NCI-H524 (cell line): Measurements from ENCODE around the gene LGALS9B.
"Not testable (repeated sequence)": the region's sequence is repeated elsewhere in the genome, so short reads cannot be mapped to it uniquely, and the experiment has no call there.

Source experiments
- DNase-seq, 2 experiments: peaks; one replicate each; lab custom pipeline; 2025; lab: John Stamatoyannopoulos, UW

The LGALS9B gene

DNA sequence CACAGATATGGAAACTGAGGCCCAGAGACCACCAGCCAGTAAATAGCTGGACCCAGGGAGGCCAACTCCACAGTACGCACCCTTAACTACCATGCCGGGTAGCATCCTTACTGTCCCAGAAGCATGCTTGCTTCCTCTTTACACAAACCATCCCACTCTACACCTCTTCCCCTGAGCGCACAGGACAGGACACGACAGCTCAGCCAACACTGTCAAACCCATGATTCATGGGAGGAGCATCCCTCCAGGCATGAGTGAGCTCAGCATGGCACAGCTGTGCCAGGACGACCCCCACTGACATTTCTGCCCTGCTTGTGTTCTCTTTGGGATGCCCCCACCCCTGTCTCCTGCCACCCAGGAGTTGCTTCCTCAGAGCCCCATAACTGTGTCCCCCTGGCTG is 340 bp downstream of the LGALS9B start:
- DNase-seq = not testable (repeated sequence)

DNA sequence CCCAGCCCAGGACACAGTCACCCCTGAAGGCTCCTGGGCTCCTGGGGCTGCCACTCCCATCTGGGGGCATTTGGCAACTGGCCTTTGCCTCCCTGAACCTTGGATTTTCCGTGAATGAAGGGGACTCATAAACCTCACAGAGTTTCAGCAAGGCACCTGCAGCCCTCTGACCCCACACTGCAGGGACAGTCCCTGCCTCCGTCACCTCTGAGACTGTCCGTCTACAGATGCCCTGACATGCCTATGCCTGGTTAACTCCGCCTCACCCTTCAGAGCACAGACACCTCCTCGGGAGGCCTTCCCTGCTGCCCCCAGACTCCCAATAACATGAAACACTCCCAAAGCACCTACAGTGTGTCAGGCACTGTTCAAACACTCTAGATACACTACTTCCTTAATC is 786 bp downstream of the LGALS9B start:
- not testable (repeated sequence) for DNase-seq

GRCh38 chr17:20465535-20465934 is 1.8 kb downstream of the LGALS9B start:
- DNase-seq = not testable (repeated sequence)

- DNase-seq = not testable (repeated sequence)
Measured at GRCh38 chr17:20464854-20465414, 2.4 kb downstream of the LGALS9B start.

DNA sequence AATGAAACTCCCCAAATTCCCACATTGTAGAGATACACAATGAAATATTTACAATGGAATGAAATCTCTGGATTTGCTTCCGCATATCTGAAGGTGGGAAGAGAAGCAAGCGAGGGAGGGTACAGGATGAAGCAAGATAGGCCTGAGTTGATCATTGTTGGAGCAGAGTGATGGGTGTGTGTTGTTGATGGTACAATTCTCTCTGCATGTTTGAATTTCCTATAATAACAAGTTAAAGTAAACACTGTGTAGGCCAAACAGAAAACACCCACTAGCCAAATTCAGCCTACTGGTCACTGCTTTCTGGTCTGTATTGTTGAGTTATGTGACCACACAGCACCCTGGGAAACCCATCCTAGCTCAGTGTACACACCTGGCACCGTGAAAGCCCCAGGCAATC is 5.2 kb downstream of the LGALS9B start:
- DNase-seq = not testable (repeated sequence)

DNA sequence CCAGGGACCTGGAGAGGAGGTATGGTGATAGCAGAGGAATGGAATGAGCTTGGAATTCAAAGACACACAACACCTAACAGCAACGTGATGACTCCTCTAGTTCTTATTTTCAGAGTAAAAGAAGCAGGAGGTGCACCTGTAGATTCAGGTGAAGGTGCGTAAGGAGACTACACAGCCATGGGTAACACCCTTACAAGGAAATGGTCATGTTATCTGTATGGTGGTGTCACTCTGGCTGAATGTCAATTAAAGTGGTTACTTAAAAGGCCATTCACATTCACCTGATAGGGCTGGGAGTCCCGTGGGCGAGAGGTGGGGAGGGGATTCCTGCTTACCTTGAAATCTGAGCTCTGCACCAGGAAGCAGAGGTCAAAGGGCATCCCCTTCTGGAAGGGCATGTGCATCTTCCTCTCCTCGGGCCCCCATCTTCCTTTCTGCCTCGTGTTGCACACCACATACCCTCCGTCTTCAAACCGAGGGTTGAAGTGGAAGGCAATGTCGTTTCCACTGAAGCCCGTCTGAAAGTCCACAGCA is 9.4 kb downstream of the LGALS9B start:
- DNase-seq = not testable (repeated sequence)

DNA sequence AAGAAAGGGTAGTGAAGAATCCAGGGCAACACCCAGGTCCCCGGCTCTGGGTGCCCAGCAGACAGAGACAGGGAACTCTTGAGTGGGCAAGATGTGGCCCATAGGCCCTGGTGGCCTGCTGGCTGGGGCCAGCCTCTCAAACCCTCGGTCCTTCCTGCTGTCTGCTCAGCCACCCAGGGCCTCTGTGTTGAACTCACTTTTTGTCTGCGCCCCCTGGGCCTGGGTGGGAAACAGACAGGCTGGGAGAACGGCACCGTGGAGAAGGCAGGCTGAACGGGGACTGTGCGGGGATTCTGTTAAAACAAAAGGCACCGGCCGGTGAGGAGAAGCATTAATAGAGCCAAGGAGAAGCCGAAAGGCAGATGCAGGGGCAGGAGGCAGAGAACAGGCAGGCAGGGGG is 12.2 kb downstream of the LGALS9B start:
- not testable (repeated sequence) for DNase-seq

GRCh38 chr17:20453820-20454434 is 13.4 kb downstream of the LGALS9B start:
- not testable (repeated sequence) for DNase-seq

DNA sequence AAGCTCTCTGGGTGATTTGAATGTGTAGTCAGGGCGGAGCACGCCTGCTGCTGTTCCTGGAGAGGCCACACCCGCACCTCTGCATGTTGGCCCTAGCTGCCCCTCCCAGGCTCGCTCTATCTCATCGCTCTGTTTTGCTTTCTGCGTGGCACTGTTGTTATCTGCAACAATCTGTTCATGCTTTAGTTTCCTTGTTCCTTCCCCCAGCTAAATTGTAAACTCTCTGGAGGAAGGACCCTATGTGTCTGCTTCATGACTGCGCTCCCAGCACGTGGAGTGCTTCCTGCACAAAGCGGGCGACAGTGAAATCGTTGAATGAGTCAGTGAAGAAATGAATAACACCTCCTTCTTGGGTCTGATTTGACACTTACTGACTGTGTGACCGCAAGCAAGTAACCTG is 16.5 kb downstream of the LGALS9B start:
- DNase-seq = not testable (repeated sequence)

GRCh38 chr17:20447534-20448321 is 19.6 kb downstream of the LGALS9B start:
- not testable (repeated sequence) for DNase-seq

GRCh38 chr17:20446895-20447294 is 20.4 kb downstream of the LGALS9B start:
- peak in 1 of 2 experiments; percentile 4 for DNase-seq

DNA sequence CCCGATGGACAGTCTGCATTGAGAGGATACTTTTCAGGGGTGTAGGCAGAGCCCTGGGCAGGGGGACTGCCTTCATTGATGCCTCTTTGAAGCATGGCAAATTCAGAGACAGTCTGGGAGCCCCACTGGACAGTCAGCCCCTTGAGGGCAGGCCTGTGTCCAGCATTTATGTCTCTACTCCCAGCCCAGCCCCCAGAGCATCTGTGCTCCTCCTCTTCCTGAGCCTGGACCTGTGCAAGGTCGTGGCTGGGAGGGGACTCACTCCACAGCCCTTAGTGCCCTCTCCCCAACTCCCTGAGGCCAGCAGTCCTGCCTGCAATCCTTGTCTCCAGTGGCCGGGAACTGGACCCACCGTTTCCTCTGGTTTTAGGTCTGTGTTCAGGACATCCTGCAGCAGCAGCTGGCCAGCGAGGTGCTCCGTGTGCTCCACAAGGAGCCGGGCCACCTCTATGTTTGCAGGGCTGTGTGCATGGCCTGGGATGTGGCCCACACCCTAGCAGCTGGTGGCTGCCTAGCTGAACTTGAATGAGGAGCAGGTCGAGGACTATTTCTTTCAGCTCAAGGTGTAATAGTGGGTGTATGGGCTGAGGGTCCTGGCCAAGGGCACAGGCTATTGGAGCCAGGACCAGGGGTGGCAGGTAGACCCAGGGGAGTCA is 22.6 kb downstream of the LGALS9B start:
- not testable (repeated sequence) for DNase-seq

- not testable (repeated sequence) for DNase-seq
Measured at GRCh38 chr17:20444173-20444572, 23.2 kb downstream of the LGALS9B start.

GRCh38 chr17:20443632-20444031 is 23.7 kb downstream of the LGALS9B start:
- DNase-seq = not testable (repeated sequence)

DNA sequence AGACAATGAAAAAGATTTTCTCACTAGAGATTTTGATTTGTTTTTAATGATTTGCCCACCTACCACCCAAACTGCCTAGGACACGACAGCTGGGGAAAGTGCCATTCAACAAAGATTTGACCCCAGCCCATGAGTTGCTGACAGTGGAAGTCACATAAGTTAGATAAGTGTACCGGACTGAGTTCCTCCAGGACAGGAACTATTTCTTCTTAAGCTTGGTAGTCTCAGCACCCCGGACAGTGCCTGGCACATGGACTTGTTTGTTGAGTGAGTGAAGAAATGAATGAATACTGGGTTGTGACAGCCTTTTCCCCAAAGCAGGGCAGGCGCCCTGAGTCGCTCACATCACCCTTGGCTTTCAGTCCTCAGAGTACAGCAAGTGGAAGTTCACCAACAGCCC is 26.7 kb downstream of the LGALS9B start:
- DNase-seq = not testable (repeated sequence)

DNA sequence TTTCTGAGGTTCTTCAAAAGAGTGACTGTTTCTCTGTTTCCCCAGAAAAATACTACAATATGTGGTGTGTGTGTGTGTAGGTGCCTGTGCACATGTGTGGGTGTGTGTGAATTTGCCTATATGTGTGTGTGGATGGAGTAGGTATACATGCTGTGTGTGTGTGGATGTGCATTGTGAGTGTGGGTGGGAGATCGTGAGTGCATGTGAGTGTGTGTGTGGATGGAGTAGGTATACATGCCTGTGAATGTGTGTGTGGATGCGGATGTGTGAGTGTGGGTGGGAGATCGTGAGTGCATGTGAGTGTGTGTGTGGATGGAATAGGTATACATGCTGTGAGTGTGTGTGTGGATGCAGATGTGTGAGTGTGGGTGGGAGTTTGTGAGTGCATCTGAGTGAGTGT is 32.2 kb downstream of the LGALS9B start:
- DNase-seq = not testable (repeated sequence)

- DNase-seq = not testable (repeated sequence)
Measured at GRCh38 chr17:20433382-20433781, 34.0 kb downstream of the LGALS9B start.

GRCh38 chr17:20427264-20427663 is 40.1 kb downstream of the LGALS9B start:
- not testable (repeated sequence) for DNase-seq

DNA sequence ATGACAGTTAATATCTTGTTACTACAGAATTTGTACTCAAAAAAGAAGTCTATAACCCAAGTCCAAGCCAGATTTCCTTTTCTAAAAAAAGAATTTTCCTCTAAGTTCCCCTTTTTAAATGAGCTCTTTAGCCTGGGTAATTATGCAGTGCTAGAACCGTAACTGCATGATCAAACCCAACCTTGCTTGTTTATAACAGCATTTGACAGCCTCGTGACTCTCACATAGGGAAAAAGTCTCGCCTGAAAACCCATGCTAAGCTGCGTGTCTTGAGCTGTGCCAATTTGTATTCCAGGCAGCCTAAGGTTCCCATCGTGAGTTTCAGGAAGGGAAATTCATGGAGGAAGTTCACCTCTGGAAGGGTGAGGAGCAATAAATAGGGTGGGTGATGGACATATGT is 44.5 kb downstream of the LGALS9B start:
- not testable (repeated sequence) for DNase-seq

DNA sequence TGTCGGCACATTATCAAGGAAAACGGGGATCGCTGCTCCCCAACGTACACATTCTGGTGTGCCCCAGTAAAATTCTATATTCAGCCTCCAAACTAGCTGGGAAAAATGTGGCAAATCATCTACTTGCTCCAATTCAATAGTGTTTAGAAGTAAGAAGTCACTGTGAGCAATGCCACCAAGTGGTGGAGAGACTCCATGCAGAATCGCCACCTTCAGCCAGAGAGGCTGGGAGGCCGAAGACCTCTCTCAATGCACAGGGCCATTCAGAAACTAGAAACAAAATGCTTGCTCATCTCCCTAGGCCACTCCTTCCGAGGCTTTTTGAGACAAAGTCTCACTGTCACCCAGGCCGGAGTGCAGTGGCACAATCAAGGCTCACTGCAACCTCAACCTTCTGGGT is 48.5 kb downstream of the LGALS9B start:
- DNase-seq = not testable (repeated sequence)

DNA sequence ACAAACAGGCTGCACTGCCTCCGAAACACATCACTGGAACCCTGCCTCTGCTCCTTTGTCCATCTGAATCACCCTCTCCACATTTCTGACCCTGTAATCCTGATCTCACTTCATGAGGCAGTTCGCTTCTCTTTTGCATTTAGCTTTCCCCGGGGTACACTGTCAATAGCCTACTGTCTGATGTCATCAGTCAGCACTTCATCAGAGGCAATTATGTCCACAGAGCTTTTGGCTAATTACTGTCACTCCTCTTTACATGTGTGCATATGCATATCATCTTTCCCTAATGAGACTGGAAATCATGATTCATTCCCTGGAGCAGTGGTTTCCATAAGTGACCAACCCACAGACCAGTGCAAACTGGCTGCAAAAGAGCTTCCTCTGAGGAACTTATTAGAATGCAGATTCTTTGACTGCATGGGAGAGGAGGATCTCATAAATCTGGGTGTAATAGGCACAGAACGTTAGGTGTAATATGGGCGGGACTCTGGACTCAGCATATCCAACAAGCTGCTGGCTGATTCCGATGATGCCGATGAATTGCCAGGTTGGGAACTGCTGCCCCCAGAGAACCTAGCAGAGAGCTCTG is 49.8 kb downstream of the LGALS9B start:
- not testable (repeated sequence) for DNase-seq
